UCSD-AML1 (cell line): ENCODE results near the gene ABCD1.
"Not testable (repeated sequence)": the region's sequence is repeated elsewhere in the genome, so short reads cannot be mapped to it uniquely, and the experiment has no call there.

ENCODE experiments used
- DNase-seq: peaks from one replicate; lab custom pipeline; 2025; ENCODE audit not compliant: unreplicated experiment; lab: John Stamatoyannopoulos, UW

The ABCD1 gene

GRCh38 chrX:153724252-153725038, at the start of gene ABCD1, which contains the start of gene BCAP31:
Gene ABCD1, plus strand, starts transcription at chrX:153724856. Its CDS starts 411 bp downstream, at chrX:153725267.
Gene BCAP31, minus strand, starts transcription at chrX:153724387. Its CDS starts 1,143 bp downstream, at chrX:153723244.
- DNase-seq: peak; percentile 96

GRCh38 chrX:153681175-153681574, 43.5 kb upstream of the ABCD1 start:
- DNase-seq: no peak

DNA sequence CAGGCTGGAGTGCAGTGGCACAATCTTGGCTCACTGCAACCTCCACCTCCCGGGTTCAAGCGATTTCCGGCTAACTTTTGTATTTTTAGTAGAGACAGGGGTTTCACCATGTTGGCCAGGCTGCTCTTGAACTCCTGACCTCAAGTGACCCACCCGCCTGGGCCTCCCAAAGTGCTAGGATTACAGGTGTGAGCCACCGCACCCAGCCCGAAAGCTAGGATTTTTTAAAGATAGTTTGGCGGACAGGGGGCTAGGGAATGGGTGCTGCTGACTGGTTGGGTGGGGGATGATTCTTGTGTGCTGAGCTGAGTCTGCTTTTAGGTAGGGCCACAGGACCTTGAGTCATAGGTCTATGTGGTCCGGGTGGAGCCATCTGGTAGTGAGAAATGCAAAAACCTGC, 41.2 kb upstream of the ABCD1 start:
- not testable (repeated sequence) for DNase-seq

DNA sequence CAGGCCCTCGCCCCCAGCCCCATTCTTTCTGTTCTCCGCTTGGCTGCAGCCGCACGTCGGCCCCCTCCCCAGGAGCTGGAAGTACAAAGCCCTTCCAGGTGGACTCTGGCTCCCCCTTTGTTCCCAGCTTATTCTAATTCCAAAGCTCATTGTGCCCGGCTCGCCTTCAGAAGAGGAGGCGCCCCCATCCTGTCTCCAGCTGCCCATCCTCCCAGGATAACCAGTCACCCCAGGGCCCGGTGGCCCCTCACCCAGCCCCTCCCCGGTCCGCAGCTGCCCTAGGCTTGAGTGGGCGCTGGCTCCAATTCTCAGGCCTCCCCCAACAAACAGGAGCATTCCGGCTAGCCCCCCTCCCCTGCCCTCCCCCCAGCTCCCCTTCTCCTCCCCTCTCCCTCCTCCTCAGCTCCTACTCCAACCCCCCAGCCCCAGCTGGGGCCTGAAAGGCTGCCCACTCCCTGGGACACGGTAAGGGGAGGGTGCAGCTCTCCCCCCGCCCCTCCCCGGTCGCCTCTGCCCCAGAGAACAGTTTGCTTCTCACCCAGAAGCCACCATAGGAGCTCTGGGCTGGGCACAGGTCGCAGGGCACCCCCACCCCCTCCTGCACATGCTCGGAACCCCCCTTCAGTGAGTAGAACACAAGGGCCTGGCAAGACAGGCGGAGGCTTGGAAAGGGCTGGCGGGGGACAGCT, 40.0 kb upstream of the ABCD1 start:
- no peak for DNase-seq

GRCh38 chrX:153685156-153685536, 39.5 kb upstream of the ABCD1 start:
- no peak for DNase-seq

GRCh38 chrX:153685751-153686696, 38.6 kb upstream of the ABCD1 start:
- no peak for DNase-seq

GRCh38 chrX:153686711-153687110, 37.9 kb upstream of the ABCD1 start:
- DNase-seq: no peak

GRCh38 chrX:153687121-153688039, 37.3 kb upstream of the ABCD1 start, which contains the start of gene SLC6A8:
Gene SLC6A8, plus strand, starts transcription at chrX:153687926. Its CDS starts 649 bp downstream, at chrX:153688575.
- DNase-seq: peak; percentile 25

- no peak for DNase-seq
Measured at GRCh38 chrX:153688071-153688470, 36.6 kb upstream of the ABCD1 start.

DNA sequence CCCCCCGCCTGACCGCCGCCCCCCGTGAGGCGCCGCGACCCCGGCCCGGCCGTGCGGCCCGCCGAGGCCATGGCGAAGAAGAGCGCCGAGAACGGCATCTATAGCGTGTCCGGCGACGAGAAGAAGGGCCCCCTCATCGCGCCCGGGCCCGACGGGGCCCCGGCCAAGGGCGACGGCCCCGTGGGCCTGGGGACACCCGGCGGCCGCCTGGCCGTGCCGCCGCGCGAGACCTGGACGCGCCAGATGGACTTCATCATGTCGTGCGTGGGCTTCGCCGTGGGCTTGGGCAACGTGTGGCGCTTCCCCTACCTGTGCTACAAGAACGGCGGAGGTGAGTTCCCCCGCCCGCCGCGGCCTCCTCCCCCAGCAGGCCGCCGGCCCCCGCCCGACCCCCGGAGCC, 36.1 kb upstream of the ABCD1 start:
- DNase-seq: no peak

- DNase-seq: no peak
Measured at GRCh38 chrX:153688911-153689590, 35.6 kb upstream of the ABCD1 start.

- no peak for DNase-seq
Measured at GRCh38 chrX:153689654-153690465, 34.8 kb upstream of the ABCD1 start.

GRCh38 chrX:153690466-153690865, 34.2 kb upstream of the ABCD1 start:
- DNase-seq: no peak

GRCh38 chrX:153691032-153691827, 33.4 kb upstream of the ABCD1 start:
- DNase-seq: not testable (repeated sequence)

DNA sequence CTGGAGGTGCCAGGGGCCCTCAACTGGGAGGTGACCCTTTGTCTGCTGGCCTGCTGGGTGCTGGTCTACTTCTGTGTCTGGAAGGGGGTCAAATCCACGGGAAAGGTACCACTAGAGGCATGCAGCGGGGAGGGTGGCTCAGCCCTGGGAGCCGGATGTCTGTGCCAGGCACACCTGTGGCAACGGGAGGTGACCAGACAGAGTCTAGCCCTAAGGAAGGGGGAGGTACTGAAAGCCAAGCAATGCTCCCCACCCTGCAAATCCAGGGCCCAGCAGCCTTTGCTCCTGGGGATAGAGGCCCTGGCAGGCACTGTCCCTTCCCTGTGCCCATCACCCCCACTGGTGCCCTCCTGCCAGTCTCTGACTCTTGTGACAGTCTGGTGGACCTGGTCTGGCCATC, 32.7 kb upstream of the ABCD1 start:
- no peak for DNase-seq

DNA sequence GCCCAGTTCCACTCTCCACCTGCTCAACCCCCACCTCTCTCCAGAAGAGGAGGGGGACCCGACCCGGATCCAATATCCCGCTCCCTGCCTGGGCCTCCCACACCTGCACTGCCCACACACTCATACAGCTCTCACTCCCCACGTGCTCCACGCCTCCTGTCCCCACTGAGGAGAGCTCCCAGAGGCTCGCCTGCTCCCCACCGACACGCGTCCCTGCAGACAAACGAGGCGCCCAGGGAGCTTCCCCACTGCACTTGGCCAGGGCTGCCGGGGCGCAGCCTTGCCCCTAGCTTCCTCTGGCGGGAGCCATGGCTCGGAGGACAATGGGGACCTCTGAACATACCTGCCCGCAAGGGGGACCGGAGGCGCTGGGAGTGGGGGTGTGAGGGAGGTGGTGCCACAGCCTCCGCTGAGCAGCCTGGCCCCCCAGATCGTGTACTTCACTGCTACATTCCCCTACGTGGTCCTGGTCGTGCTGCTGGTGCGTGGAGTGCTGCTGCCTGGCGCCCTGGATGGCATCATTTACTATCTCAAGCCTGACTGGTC, 32.0 kb upstream of the ABCD1 start:
- DNase-seq: no peak

- DNase-seq: no peak
Measured at GRCh38 chrX:153693216-153694086, 31.2 kb upstream of the ABCD1 start.
